ENCODE results near the gene CELSR3.

GRCh38 chr3:48614044-48614443 lies 48.6 kb downstream of the CELSR3 start:
- TF ChIP-seq POLR2A (IDR thresholded peaks at IDR 0.05; ENCODE audit: low read depth, low read length): no peak
- no peak for TF ChIP-seq POLR2AphosphoS5 (IDR thresholded peaks at IDR 0.05; ENCODE audit: low read depth, low read length)

Measured in GM12892 (cell line).